ENCODE results near the gene S100PBP. TPM values are rescaled to one million over a fixed set of nuclear protein-coding genes. Genes with fewer than 3 reads are reported as not detected.
A peak's percentile ranks its signal among the peaks of the same experiment; 100 is the strongest.
"Not testable (repeated sequence)": the region's sequence is repeated elsewhere in the genome, so short reads cannot be mapped to it uniquely, and the experiment has no call there.

The S100PBP gene
- total RNA-seq, 4 donors from 2014 or later = 44.3 to 178 (median 58.1) TPM

DNA sequence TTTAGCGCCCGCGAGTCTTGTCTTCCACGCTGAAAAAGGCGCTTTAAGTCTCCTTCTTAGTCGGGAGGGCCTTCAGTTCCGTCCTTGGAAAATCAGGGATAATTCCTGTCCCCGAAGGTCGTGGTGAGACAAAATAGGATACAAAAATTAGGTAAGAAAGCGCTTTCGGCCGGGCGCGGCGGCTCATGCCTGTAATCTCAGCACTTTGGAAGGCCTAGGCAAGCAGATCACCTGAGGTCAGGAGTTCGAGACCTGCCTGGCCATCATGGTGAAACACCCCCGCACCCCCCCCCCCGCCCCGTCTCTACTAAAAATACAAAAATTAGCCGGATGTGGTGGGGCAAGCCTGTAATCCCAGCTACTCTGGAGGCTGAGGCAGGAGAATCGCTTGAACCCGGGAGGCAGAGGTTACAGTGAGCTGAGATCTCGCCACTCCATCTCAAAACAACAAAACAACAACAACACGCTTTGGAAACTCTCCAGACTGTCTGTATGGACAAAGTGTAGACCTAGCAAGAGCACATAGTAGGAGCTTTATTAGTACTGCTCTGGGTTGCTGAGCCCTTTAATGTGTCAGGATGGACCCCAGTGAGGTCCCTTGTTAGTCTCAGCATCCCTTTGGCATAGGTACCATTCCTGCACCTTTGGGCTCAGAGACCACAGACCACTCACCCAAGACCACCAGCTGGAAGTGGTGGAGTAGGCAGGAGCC lies 84.5 kb downstream of the S100PBP start:
- Histone ChIP-seq H3K27me3 (no peaks in the 10 kb centered on the region), H3K4me3 (peak overlapping the region; percentile 56 to 96 (median 70)), H3K27ac (peak overlapping the region in 3 of 4 donors; percentile 82 to 97 (median 84)), H3K9me3 (no peaks in the 10 kb centered on the region), H3K36me3 (peaks cover 0 to 3% (median 0%) of the 10 kb centered on the region in 3 donors), H3K4me1 (peaks cover 0 to 6% (median 1%) of the 10 kb centered on the region in 4 donors)
- TF ChIP-seq, protein P1, sequence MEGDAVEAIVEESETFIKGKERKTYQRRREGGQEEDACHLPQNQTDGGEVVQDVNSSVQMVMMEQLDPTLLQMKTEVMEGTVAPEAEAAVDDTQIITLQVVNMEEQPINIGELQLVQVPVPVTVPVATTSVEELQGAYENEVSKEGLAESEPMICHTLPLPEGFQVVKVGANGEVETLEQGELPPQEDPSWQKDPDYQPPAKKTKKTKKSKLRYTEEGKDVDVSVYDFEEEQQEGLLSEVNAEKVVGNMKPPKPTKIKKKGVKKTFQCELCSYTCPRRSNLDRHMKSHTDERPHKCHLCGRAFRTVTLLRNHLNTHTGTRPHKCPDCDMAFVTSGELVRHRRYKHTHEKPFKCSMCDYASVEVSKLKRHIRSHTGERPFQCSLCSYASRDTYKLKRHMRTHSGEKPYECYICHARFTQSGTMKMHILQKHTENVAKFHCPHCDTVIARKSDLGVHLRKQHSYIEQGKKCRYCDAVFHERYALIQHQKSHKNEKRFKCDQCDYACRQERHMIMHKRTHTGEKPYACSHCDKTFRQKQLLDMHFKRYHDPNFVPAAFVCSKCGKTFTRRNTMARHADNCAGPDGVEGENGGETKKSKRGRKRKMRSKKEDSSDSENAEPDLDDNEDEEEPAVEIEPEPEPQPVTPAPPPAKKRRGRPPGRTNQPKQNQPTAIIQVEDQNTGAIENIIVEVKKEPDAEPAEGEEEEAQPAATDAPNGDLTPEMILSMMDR (IDR thresholded peaks at IDR 0.05) = no peak
- no peak for TF ChIP-seq POLR2A (IDR thresholded peaks at IDR 0.05)
- no peak for DNase-seq

DNA sequence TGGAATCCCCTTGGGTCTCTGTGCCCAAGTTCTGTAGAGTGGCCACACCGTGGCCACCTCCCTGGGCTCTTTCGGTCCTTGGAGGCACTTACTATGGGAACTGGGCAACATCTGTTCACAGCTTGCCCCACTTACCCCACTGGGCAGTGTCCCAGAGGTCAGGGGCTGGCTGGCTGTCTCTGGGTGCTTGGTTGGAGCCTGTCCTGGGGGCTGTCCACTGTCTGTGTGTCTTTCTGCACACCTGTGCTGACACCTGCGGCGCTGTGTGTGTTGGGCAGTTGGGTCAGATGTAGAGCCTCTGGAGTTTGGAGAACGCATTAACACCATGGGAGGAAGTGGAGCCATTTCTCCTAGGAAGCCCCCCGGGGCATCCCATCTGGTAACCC lies 85.1 kb downstream of the S100PBP start:
- peak overlapping the region in 3 of 4 donors; percentile 82 to 97 (median 84) for H3K27ac ChIP-seq
- H3K9me3 ChIP-seq = no peaks in the 10 kb centered on the region
- peaks cover 0 to 1% (median 0%) of the 10 kb centered on the region in 3 donors for H3K36me3 ChIP-seq
- peaks cover 0 to 6% (median 1%) of the 10 kb centered on the region in 4 donors for H3K4me1 ChIP-seq
- no peak overlapping the region for H3K4me3 ChIP-seq
- DNase-seq = no peak
- no peaks in the 10 kb centered on the region for H3K27me3 ChIP-seq
- TF ChIP-seq, protein P1 (IDR thresholded peaks at IDR 0.05) = no peak
- no peak for TF ChIP-seq POLR2A (IDR thresholded peaks at IDR 0.05)

DNA sequence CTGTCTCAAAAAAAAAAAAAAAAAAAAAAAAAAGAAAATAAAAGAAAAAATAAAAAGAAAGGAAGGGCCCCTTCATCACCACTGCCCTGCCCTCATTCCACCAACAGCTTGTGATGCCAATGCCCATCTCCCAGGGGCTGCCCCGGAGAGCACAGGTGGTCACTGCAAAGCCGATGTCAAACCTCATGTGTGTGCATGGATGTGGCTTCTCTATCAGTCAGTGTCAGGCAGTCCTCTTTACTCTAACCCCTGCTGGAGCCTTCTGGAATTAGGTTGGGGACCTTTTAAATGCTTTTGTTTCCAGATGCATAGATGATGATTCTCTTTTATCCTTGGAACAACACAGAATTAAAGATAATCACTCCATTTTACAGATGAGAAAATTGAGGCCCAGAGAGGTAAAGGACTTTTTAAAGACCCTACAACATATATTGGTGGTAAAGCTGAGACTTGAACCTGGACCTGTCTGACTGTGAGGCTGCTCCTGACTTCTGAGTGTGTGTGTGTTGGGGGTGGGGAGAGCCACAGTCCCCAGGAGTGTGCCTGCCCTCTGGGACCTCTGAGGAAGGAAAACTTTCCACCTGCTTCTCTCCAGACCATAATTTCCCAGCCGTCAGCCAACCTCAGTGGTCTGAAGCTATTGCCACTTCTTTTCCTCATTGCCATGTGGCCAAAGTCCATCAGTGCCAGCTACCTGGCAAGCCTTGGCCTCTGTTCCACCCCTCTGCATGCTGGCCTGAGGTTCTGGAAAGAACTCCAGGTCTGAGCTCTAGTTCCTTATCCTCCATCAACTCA lies 86.7 kb downstream of the S100PBP start:
- Histone ChIP-seq H3K4me3 (no peak overlapping the region), H3K9me3 (no peaks in the 10 kb centered on the region), H3K4me1 (peaks cover 0 to 6% (median 0%) of the 10 kb centered on the region in 4 donors), H3K36me3 (no peaks in the 10 kb centered on the region), H3K27ac (peak overlapping the region in 3 of 4 donors; percentile 71 to 93 (median 86)), H3K27me3 (no peaks in the 10 kb centered on the region)
- DNase-seq = peak in 2 of 3 donors; percentile 82 to 89
- TF ChIP-seq POLR2A (IDR thresholded peaks at IDR 0.05) = peak in 1 of 2 donors; percentile 63
- TF ChIP-seq, protein P1 (IDR thresholded peaks at IDR 0.05) = peak in 1 of 6 experiments; percentile 12

DNA sequence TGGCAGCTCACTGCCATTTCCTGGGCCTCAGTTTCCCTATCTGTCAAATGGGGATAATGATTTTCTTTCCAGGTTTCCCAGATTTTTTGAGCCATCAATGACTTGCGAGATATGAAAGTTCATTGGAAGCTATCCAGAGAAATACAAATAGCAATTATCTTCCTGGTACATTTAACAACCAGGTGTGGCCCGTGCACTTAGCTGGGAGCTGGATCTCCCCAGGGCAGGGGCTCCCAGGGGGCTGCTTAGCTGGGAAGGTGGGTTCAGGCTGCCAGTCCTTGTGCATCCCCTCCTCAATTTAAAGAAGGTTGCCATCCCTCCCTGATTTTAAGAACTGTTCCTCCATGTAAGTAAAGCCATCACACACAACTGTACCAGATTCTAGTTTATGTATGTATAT lies 87.3 kb downstream of the S100PBP start:
- peaks cover 0 to 2% (median 0%) of the 10 kb centered on the region in 4 donors for H3K4me1 ChIP-seq
- peak in 1 of 3 donors; percentile 56 for DNase-seq

DNA sequence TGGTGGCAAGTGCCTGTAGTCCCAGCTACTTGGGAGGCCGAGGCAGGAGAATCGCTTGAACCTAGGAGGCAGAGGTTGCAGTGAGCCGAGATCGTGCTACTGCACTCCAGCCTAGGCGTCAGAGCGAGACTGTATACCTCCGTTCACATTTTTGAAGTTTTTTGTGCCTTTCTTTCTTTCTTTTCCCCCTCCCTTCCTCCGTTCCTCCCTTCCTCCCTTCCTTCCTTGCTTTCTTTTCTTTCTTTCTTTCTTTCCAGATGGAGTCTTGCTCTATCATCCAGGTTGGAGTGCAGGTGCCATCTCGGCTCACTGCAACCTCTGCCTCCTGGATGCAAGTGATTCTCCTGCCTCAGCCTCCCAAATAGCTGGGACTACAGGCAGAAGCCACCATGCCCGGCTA lies 88.1 kb downstream of the S100PBP start:
- peak overlapping the region in 3 of 4 donors; percentile 71 to 93 (median 86) for H3K27ac ChIP-seq
- not testable (repeated sequence) for H3K36me3 ChIP-seq, H3K4me1 ChIP-seq, H3K9me3 ChIP-seq, H3K27me3 ChIP-seq, H3K4me3 ChIP-seq, DNase-seq

More for the DNA sequence above, 87.3 kb downstream of the S100PBP start:
- TF ChIP-seq, protein P1 (IDR thresholded peaks at IDR 0.05) = no peak
- TF ChIP-seq POLR2A (IDR thresholded peaks at IDR 0.05) = peak in 1 of 2 donors; percentile 21
- Histone ChIP-seq H3K27ac (peak overlapping the region in 3 of 4 donors; percentile 71 to 93 (median 86)), H3K4me3 (no peak overlapping the region), H3K9me3 (no peaks in the 10 kb centered on the region), H3K27me3 (no peaks in the 10 kb centered on the region), H3K36me3 (no peaks in the 10 kb centered on the region)

DNA sequence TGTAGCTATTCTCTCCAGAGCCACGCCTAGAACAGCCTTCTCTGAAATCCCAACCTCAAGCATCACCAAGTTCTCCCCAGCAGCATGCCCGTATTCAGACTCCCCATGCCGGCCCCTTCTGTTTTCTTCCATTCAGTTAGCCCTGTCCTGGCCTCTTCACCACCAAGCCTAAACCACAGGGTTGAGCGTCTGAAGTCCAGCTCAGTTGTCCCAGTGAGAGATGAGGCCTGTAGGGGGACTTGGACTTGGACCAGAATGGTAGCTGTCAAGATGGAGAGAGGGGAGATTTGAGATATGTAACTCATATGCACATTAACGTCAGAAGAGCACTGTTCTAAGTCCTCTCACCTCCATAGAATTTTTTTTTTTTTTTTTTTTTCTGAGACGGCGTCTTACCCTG lies 89.2 kb downstream of the S100PBP start:
- Histone ChIP-seq H3K27me3 (no peaks in the 10 kb centered on the region), H3K36me3 (no peaks in the 10 kb centered on the region), H3K4me1 (no peaks in the 10 kb centered on the region), H3K9me3 (no peaks in the 10 kb centered on the region), H3K4me3 (no peak overlapping the region), H3K27ac (no peak overlapping the region)
- TF ChIP-seq, protein P1 (IDR thresholded peaks at IDR 0.05) = no peak
- TF ChIP-seq POLR2A (IDR thresholded peaks at IDR 0.05) = no peak
- no peak for DNase-seq

Measured in Peyer's patch (tissue), 4 donors.